H9 (cell line): Measurements from ENCODE around the gene THRB. TPM values are rescaled to one million over a fixed set of nuclear protein-coding genes. Genes with fewer than 3 reads are reported as not detected.

Experiments used
- DNase-seq: peaks from one replicate; pipeline ENCODE4 v3.0.0-alpha.2; 2017
- H2AFZ ChIP-seq: one replicate; pipeline ENCODE4 v1.6.1; 2013; ENCODE audit warnings: mild to moderate bottlenecking, low read length, control low read depth, moderate library complexity
- H2AK5ac ChIP-seq: 2 replicates; pipeline ENCODE4 v1.6.1; 2013; ENCODE audit warnings: low read length, control low read depth, mixed read lengths; ENCODE audit not compliant: insufficient read length
- H2BK120ac ChIP-seq: one replicate; pipeline ENCODE4 v1.6.1; 2013; ENCODE audit warnings: low read depth, mild to moderate bottlenecking, low read length, control low read depth, inconsistent platforms; ENCODE audit not compliant: poor library complexity, severe bottlenecking
- H2BK12ac ChIP-seq: 2 replicates; pipeline ENCODE4 v1.6.1; 2013; ENCODE audit warnings: low read length, control low read depth, mixed read lengths, low read depth; ENCODE audit not compliant: insufficient read length
- H2BK15ac ChIP-seq: 2 replicates; pipeline ENCODE4 v1.6.1; 2013; ENCODE audit warnings: low read depth, low read length, control low read depth
- H2BK20ac ChIP-seq: one replicate; pipeline ENCODE4 v1.6.1; 2013; ENCODE audit warnings: low read depth, mild to moderate bottlenecking, low read length, control low read depth, inconsistent platforms; ENCODE audit not compliant: poor library complexity, severe bottlenecking
- H2BK5ac ChIP-seq: 2 replicates; pipeline ENCODE4 v1.6.1; 2013; ENCODE audit warnings: low read length, control low read depth, mixed read lengths; ENCODE audit not compliant: insufficient read length
- H3K14ac ChIP-seq: 2 replicates; pipeline ENCODE4 v1.6.1; 2013; ENCODE audit warnings: low read length, control low read depth; ENCODE audit not compliant: insufficient read depth
- H3K18ac ChIP-seq: 2 replicates; pipeline ENCODE4 v1.6.1; 2013; ENCODE audit warnings: low read depth, mild to moderate bottlenecking, mixed read lengths, low read length, control low read depth; ENCODE audit not compliant: insufficient read length
- H3K23ac ChIP-seq: 2 replicates; pipeline ENCODE4 v1.6.1; 2013; ENCODE audit warnings: low read length, control low read depth, mixed read lengths, low read depth; ENCODE audit not compliant: insufficient read length
- H3K23me2 ChIP-seq: 2 replicates; pipeline ENCODE4 v1.6.1; 2013; ENCODE audit warnings: low read depth, mild to moderate bottlenecking, mixed read lengths, low read length, control low read depth; ENCODE audit not compliant: insufficient read length, poor library complexity, severe bottlenecking
- H3K27ac ChIP-seq: 2 replicates; pipeline ENCODE4 v1.5.1; 2013; ENCODE audit warnings: low read length, control low read depth, mixed read lengths, low read depth; ENCODE audit not compliant: insufficient read length
- H3K27me3 ChIP-seq: 2 replicates; pipeline ENCODE4 v1.6.1; 2013; ENCODE audit warnings: low read length, control low read depth, inconsistent platforms; ENCODE audit not compliant: insufficient read depth
- H3K4ac ChIP-seq: 2 replicates; pipeline ENCODE4 v1.6.1; 2013; ENCODE audit warnings: low read depth, mild to moderate bottlenecking, control low read depth, inconsistent platforms, low read length, moderate library complexity
- H3K4me1 ChIP-seq: 2 replicates; pipeline ENCODE4 v1.6.1; 2013; ENCODE audit warnings: low read length, control low read depth, inconsistent platforms; ENCODE audit not compliant: insufficient read depth
- H3K4me2 ChIP-seq: 2 replicates; pipeline ENCODE4 v1.6.1; 2013; ENCODE audit warnings: low read length, control low read depth, mixed read lengths; ENCODE audit not compliant: insufficient read length, insufficient read depth
- H3K56ac ChIP-seq: 2 replicates; pipeline ENCODE4 v1.6.1; 2013; ENCODE audit warnings: low read depth, mild to moderate bottlenecking, mixed read lengths, low read length, control low read depth; ENCODE audit not compliant: insufficient read length
- H3K79me1 ChIP-seq: 2 replicates; pipeline ENCODE4 v1.6.1; 2013; ENCODE audit warnings: low read depth, mild to moderate bottlenecking, moderate library complexity, low read length, control low read depth, inconsistent platforms; ENCODE audit not compliant: insufficient read depth, poor library complexity, severe bottlenecking
- H3K79me2 ChIP-seq: 2 replicates; pipeline ENCODE4 v1.6.1; 2013; ENCODE audit warnings: low read length, control low read depth, inconsistent platforms; ENCODE audit not compliant: insufficient read depth
- H3K9ac ChIP-seq: 2 replicates; pipeline ENCODE4 v1.6.1; 2013; ENCODE audit warnings: low read length, control low read depth, mixed read lengths; ENCODE audit not compliant: insufficient read length; ENCODE audit errors: extremely low read depth
- H3K9me3 ChIP-seq: one replicate; pipeline ENCODE4 v1.6.1; 2013; ENCODE audit warnings: low read depth, low read length, inconsistent platforms; ENCODE audit not compliant: control insufficient read depth
- H3T11ph ChIP-seq: one replicate; pipeline ENCODE4 v1.6.1; 2013; ENCODE audit warnings: mild to moderate bottlenecking, low read length, control low read depth, inconsistent platforms
- H4K20me1 ChIP-seq: one replicate; pipeline ENCODE4 v1.6.1; 2013; ENCODE audit not compliant: control insufficient read depth, insufficient read length, insufficient read depth
- H4K5ac ChIP-seq: 2 replicates; pipeline ENCODE4 v1.6.1; 2013; ENCODE audit warnings: low read depth, mild to moderate bottlenecking, mixed read lengths, low read length, control low read depth; ENCODE audit not compliant: insufficient read length
- H4K8ac ChIP-seq: replicated peaks from 2 replicates; pipeline ENCODE4 v1.6.1; 2013; ENCODE audit warnings: low read length, control low read depth, mixed read lengths, low read depth; ENCODE audit not compliant: insufficient read length
- H4K91ac ChIP-seq: 2 replicates; pipeline ENCODE4 v1.6.1; 2013; ENCODE audit warnings: low read depth, mild to moderate bottlenecking, moderate library complexity, mixed read lengths, low read length, control low read depth; ENCODE audit not compliant: insufficient read length
- H3K27ac Mint-ChIP-seq, 3 experiments: 2 replicates in 2 of 3; 3 replicates in 1 of 3; pipeline ENCODE4 v1.8.0; 2020 to 2021; ENCODE audit warnings: mixed read lengths in 3 of 3, mild to moderate bottlenecking in 1 of 3, moderate library complexity in 1 of 3
- H3K27me3 Mint-ChIP-seq: 2 replicates; pipeline ENCODE4 v1.8.0; 2021; ENCODE audit warnings: low read depth, mild to moderate bottlenecking, moderate library complexity, mixed read lengths
- H3K36me3 Mint-ChIP-seq, 3 experiments: 2 replicates in 2 of 3; 3 replicates in 1 of 3; pipeline ENCODE4 v1.8.0; 2020 to 2021; ENCODE audit warnings: low read depth in 3 of 3, mixed read lengths in 3 of 3; ENCODE audit not compliant: insufficient read depth in 1 of 3
- H3K4me1 Mint-ChIP-seq, 2 experiments: 2 replicates each; pipeline ENCODE4 v1.8.0; 2020; ENCODE audit warnings: mixed read lengths in 2 of 2
- H3K4me3 Mint-ChIP-seq, 2 experiments: 2 replicates in 1 of 2; 3 replicates in 1 of 2; pipeline ENCODE4 v1.8.0; 2020 to 2021; ENCODE audit warnings: mild to moderate bottlenecking in 2 of 2, mixed read lengths in 2 of 2, moderate library complexity in 1 of 2
- H3K9me3 Mint-ChIP-seq, 2 experiments: 2 replicates in 1 of 2; 3 replicates in 1 of 2; pipeline ENCODE4 v1.8.0; 2020; ENCODE audit warnings: mild to moderate bottlenecking in 2 of 2, mixed read lengths in 2 of 2, moderate library complexity in 1 of 2
- WGBS: extraction: QIAGEN DNeasy Blood & Tissue Kit; methylation state at CpG from one replicate; pipeline ENCODE4 v1.1.7; 2013; ENCODE audit warnings: missing lambda C conversion rate, low lambda C conversion rate, mixed read lengths; ENCODE audit not compliant: insufficient read length; ENCODE audit errors: extremely low coverage; 5-methylcytosine and 5-hydroxymethylcytosine counted together
- total RNA-seq: library from RNA; stranded (reverse); gene quantifications from 2 replicates; pipeline ENCODE4 v1.2.1, GENCODE V29; 2021
- TF ChIP-seq, protein P1 (sequence below): fragments of 200-600 bp; sonication (generic); conservative IDR thresholded peaks from 3 replicates; pipeline ENCODE4 v1.8.0; 2021; ENCODE audit warnings: antibody characterized with exemption, mild to moderate bottlenecking

THRB gene
- total RNA-seq, 1 experiment from 2014 or later = 8.6 TPM

GRCh38 chr3:24352893-24353553 is 141.6 kb downstream of the THRB start:
- Histone ChIP-seq H4K5ac (no peak overlapping the region), H3K79me2 (no peaks in the 10 kb centered on the region), H4K20me1 (no peaks in the 10 kb centered on the region), H2AFZ (no peak overlapping the region), H2AK5ac (no peak overlapping the region), H4K8ac (no peak overlapping the region), H4K91ac (no peak overlapping the region), H3K9me3 (no peaks in the 10 kb centered on the region), H3K9ac (no peak overlapping the region), H2BK5ac (no peak overlapping the region), H2BK12ac (no peak overlapping the region), H3K23me2 (no peaks in the 10 kb centered on the region), H2BK120ac (no peak overlapping the region), H3K27me3 (no peaks in the 10 kb centered on the region), H3K4me2 (no peak overlapping the region), H3K18ac (no peak overlapping the region), H3K4me1 (no peaks in the 10 kb centered on the region), H3K14ac (no peak overlapping the region), H3K79me1 (no peaks in the 10 kb centered on the region), H3K27ac (no peak overlapping the region), H3K23ac (no peak overlapping the region), H3K56ac (no peak overlapping the region), H2BK20ac (no peak overlapping the region), H2BK15ac (no peak overlapping the region), H3K4ac (no peak overlapping the region), H3T11ph (no peak overlapping the region)
- Mint-ChIP-seq H3K27ac (no peak overlapping the region), H3K4me1 (peaks cover 6 to 11% of the 10 kb centered on the region in 2 experiments), H3K4me3 (no peak overlapping the region), H3K9me3 (no peaks in the 10 kb centered on the region), H3K36me3 (peaks cover 0 to 4% (median 0%) of the 10 kb centered on the region in 3 experiments; a peak in 3 of 7 replicates), H3K27me3 (no peaks in the 10 kb centered on the region)
- TF ChIP-seq, protein P1, sequence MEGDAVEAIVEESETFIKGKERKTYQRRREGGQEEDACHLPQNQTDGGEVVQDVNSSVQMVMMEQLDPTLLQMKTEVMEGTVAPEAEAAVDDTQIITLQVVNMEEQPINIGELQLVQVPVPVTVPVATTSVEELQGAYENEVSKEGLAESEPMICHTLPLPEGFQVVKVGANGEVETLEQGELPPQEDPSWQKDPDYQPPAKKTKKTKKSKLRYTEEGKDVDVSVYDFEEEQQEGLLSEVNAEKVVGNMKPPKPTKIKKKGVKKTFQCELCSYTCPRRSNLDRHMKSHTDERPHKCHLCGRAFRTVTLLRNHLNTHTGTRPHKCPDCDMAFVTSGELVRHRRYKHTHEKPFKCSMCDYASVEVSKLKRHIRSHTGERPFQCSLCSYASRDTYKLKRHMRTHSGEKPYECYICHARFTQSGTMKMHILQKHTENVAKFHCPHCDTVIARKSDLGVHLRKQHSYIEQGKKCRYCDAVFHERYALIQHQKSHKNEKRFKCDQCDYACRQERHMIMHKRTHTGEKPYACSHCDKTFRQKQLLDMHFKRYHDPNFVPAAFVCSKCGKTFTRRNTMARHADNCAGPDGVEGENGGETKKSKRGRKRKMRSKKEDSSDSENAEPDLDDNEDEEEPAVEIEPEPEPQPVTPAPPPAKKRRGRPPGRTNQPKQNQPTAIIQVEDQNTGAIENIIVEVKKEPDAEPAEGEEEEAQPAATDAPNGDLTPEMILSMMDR = no peak
- no CpG with 5 or more reads among the region's 3 CpGs for WGBS
- DNase-seq = no peak
